HG03571 (cell line): ENCODE measurements around the gene BCAM.
"Not testable (repeated sequence)": the region's sequence is repeated elsewhere in the genome, so short reads cannot be mapped to it uniquely, and the experiment has no call there.

Experiments used
- ATAC-seq: cut with Tn5 transposase; IDR thresholded peaks from one replicate; pipeline ENCODE4 v1.9.1; 2021; ENCODE audit not compliant: unreplicated experiment

Gene BCAM

GRCh38 chr19:44808463-44809371 is at the start of gene BCAM:
Gene BCAM, plus strand, starts transcription at chr19:44809103. Its CDS starts 22 bp downstream, at chr19:44809125.
- ATAC-seq, result no peak

DNA sequence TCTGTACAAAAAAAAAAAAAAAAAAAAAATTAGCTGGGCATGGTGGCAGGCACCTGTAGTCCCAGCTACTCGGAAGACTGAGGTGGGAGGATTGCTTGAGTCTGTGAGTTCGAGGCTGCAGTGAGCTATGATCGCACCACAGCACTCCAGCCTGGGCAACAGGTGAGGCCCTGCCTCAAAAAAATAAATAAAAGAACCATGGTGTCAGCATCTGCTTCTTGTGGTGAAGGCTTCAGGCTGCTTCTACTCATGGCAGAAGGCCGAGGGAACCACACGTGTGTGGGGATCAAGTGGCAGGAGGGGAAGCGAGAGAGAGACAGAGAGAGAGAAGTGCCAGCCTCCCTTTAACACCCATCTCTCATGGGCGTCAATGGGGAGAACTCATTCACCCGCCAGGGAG is 46.9 kb upstream of the BCAM start:
- no peak for ATAC-seq

DNA sequence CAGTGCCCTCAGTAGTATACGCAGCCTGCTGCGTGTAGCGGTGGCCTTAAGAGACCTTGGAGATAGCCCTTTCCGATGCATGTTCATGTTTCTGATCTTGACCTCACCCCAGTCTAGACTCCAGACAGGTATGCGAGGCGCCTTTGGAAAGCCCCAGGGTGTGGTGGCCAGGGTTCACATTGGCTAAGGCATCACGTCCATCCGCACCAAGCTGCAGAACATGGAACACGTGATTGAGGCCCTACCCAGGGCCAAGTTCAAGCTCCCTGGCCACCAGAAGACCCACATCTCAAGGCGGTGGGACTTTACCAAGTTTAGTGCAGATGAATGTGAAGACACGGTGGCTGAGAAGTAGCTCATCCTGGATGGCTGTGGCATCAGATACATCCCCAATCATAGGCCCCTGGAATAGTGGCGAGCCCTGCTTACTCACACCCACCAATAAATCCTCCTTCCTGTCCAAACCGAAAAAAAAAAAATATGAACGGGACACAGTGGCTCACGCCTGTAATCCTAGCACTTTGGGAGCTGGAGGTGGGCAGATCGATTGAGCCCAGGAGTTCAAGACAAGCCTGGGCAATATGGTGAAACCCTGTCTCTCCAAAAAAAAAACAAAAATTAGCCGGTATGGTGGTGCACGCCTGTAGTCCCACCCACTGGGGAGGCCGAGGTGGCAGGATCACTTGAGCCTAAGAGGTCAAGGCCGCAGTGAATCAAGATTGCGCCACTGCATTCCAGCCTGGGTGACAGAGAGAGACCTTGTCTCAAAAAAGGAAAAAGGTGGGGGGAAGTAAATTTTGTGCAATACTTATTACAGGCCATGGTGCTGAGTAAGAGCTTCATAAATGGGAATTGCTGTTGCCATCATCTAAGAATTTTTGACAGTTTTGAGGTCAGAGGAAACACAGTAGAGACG is 43.6 kb upstream of the BCAM start:
- no peak for ATAC-seq

GRCh38 chr19:44765949-44766335 is 43.0 kb upstream of the BCAM start:
- ATAC-seq, result no peak

- ATAC-seq, result no peak
These were observed 41.4 kb upstream of the BCAM start for GRCh38 chr19:44767295-44768180.

GRCh38 chr19:44770550-44771257 is 38.2 kb upstream of the BCAM start:
- peak; percentile 89 for ATAC-seq

- not testable (repeated sequence) for ATAC-seq
These were observed 36.8 kb upstream of the BCAM start for GRCh38 chr19:44772144-44772543.

DNA sequence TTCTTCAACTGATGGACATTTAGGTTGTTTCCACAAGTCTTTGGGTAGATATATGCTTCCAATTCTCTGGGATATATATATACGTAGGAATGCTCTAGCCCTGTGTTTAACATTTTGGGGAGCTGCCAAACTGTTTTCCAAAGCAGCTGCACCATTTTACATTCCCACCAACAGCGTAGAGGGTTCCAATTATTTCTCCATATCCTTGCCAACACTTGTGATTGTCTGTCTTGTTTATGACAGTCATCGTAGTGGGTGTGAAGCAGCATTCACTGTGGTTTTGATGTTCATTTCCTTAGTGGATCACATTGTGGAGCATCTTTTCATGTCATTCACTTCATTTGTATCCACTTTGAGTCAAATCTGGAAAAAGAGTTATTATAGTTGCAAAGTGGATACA is 35.9 kb upstream of the BCAM start:
- ATAC-seq, result no peak

GRCh38 chr19:44775676-44776240 is 33.1 kb upstream of the BCAM start:
- ATAC-seq, result no peak

DNA sequence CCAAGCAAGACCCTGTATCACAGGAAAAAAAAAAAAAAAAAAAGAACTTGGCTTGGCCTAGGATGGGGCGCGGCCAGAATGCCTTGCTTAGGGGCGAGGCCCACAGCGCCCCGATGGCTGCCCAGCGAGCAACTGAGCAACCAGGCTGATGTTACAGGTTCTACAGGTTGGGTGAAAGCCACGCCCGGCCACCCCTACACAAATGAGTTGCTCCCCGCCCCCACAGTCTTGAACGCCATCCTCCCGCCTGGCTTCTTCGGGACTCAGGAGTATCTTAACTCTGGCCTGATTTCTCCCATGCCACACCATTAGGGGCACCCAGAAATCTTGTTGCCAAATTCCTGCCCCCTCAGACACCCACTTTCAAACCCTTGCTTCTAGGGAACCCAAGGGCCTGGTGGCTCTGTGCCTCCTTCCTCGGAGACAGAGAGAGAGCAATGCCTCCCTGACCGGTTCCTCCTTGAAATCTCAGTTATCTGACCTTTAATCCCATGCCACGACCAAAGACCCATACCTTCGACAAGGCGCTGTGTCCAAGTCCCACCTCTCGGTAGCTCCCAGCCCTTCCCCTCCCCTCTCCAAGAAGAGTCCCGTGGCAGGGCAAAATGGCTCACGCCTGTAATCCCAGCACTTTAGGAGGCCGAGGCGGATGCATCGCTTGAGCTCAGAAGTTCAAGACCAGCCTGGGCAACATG is 32.4 kb upstream of the BCAM start:
- ATAC-seq, result no peak

- no peak for ATAC-seq
These were observed 31.1 kb upstream of the BCAM start, which contains the start of gene CBLC for GRCh38 chr19:44777715-44778347. Gene CBLC, plus strand, starts transcription at chr19:44777890. Its CDS starts 42 bp downstream, at chr19:44777932.

- no peak for ATAC-seq
These were observed 29.8 kb upstream of the BCAM start for GRCh38 chr19:44779150-44779549.

DNA sequence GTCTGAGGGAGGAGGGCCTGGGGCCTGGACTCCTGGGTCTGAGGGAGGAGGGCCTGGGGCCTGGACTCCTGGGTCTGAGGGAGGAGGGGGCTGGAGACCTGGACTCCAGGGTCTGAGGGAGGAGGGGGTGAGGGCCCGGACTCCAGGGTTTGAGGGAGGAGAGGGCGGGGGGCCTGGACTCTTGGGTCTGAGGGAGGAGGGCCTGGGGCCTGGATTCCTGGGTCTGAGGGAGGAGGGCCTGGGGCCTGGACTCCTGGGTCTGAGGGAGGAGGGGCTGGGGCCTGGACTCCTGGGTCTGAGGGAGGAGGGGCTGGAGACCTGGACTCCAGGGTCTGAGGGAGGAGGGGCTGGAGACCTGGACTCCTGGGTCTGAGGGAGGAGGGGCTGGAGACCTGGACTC is 27.2 kb upstream of the BCAM start:
- not testable (repeated sequence) for ATAC-seq

- no peak for ATAC-seq
These were observed 26.2 kb upstream of the BCAM start for GRCh38 chr19:44782729-44783128.

DNA sequence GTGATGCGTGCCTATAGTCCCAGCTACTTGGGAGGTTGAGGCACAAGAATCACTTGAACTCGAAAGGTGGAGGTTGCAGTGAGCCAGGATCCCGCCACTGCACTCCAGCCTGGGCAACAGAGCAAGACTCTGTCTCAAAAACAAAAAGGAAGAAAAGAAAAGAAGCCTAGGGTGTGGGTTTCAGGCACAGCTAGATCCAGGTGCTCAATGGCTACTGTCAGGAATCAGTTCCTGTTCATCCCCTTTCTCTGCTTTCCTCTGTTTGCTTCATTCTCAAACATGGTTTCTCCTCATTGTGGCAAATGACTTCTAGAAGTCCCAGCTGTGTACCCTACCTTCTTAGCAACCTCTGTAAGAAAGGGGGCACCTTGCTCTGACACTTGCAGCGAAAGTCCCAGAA is 25.4 kb upstream of the BCAM start:
- ATAC-seq, result no peak

- ATAC-seq, result no peak
These were observed 23.6 kb upstream of the BCAM start for GRCh38 chr19:44785271-44785670.

GRCh38 chr19:44785993-44786392 is 22.9 kb upstream of the BCAM start:
- ATAC-seq, result no peak

- no peak for ATAC-seq
These were observed 19.9 kb upstream of the BCAM start for GRCh38 chr19:44788971-44789370.
